GM12878 (cell line): ENCODE measurements around the gene NPS.

Experiments used
- BCL11A ChIP-seq: IDR thresholded peaks from 2 replicates; pipeline ENCODE4 v1.6.1; 2011; ENCODE audit warnings: low read depth, low read length
- CEBPZ ChIP-seq: fragments of 150-350 bp; IDR thresholded peaks from 2 replicates; pipeline ENCODE4 v1.6.1; 2016; ENCODE audit warnings: low read depth, low read length
- KAT2A ChIP-seq: conservative IDR thresholded peaks from 2 replicates; pipeline ENCODE4 v1.6.1; 2011; ENCODE audit warnings: low read depth, low read length; ENCODE audit not compliant: control insufficient read depth
- POLR2A ChIP-seq: IDR thresholded peaks from 2 replicates; pipeline ENCODE4 v1.6.1; 2011; ENCODE audit warnings: low read depth, mild to moderate bottlenecking, low read length
- REST ChIP-seq: IDR thresholded peaks from 2 replicates; pipeline ENCODE4 v1.6.1; 2012; ENCODE audit warnings: mild to moderate bottlenecking, low read depth, low read length
- ZNF274 ChIP-seq: IDR thresholded peaks from one replicate; pipeline ENCODE4 v1.8.0; 2011; ENCODE audit not compliant: insufficient read length, insufficient read depth
- ZNF687 ChIP-seq: fragments of 450-650 bp; IDR thresholded peaks from 2 replicates; pipeline ENCODE4 v1.6.1; 2017; ENCODE audit warnings: mild to moderate bottlenecking, moderate library complexity

- no peak for TF ChIP-seq CEBPZ
- no peak for TF ChIP-seq BCL11A
- TF ChIP-seq KAT2A: no peak
- TF ChIP-seq REST: no peak
- no peak for TF ChIP-seq POLR2A
- no peak for TF ChIP-seq ZNF687
- TF ChIP-seq ZNF274: no peak
These were observed 21.8 kb upstream of the NPS start for GRCh38 chr10:127527320-127527719.
